Pons (tissue), 1 donor: ENCODE measurements around the gene TAAR2.
A peak's percentile ranks its signal among the peaks of the same experiment; 100 is the strongest.
"Not testable (repeated sequence)": the region's sequence is repeated elsewhere in the genome, so short reads cannot be mapped to it uniquely, and the experiment has no call there.

Experiments used
- DNase-seq: peaks from one replicate; pipeline ENCODE4 v3.0.0-alpha.2; 2016; ENCODE audit warnings: low spot score

The TAAR2 gene

DNA sequence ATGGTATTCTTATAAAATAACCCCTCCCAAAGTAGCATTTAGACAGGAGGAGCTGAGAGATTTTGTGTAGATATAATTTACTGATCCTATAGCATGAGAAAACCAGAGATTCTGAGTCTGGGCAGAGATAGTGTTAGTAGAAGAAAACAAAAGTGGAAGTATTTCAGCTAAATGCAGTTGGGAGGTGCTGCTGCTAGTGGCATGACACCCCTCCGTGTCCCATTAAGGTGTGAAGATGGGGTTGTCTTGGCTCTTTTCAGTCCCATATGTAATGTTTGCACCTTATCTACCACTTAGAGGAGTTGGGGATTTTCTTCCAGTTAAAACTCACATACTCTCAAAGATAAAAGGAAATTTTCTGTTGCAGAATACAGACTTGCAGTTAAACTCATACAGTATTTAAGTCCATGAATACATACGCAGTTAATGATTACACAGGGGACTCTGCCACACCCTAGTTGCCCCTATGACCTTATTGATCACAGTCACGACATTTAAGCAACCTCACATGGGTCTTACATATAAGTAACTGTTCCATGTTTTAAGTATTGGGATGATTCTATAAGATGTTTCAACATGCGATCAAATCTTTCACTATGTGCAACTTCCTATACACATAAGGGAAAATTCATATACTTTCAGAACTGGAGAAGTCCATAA is 11.5 kb downstream of the TAAR2 start:
- no peak for DNase-seq

DNA sequence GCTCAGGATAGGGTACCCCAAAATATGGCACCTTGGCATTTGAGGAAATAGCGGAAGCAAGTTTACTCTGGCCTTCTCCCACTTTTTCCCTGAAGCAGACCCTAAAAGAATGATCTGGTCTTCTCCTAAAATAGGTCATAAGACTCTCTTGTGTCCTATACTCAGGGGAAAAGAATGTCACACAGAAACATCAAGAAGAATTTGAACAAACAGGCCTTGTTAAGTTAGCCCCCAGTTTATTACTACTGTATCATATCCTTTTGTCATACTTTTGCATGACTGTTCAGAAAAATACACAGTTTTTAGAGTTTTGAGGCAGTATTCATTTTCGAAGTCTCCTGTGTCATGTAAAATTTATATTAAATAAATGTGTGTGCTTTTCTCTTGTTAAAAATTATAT is 12.5 kb downstream of the TAAR2 start:
- no peak for DNase-seq

DNA sequence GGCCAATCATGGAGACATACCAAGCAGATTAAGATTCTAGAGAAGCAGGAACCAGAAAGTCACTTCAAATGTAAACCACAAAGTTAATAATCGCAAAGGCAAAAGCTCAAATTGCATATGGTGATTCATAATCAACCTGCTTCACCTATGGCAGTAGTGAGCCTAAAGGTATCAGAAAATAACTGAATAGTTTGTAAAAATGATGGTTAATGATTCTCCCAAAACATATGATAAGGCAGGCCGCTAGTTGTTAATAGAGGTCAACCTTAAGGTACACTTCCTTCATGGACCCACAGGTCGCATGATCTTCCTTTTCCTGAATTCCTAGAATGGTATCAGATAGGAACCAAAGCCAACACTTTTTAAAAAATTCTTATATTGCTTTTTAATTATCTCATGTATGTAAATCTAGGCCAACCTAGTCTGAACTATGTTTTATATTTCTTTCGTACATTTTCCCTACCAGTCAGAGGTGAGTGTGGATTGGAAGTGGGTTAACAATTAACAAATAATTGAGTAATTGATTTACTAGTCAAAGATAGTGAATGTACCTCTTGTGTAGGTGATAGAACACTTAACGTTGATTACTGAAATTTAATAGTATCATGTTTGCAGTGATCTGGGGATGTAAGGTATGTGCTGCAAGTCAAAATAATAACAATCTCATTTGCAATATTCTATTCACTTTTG is 16.4 kb downstream of the TAAR2 start:
- DNase-seq = no peak

DNA sequence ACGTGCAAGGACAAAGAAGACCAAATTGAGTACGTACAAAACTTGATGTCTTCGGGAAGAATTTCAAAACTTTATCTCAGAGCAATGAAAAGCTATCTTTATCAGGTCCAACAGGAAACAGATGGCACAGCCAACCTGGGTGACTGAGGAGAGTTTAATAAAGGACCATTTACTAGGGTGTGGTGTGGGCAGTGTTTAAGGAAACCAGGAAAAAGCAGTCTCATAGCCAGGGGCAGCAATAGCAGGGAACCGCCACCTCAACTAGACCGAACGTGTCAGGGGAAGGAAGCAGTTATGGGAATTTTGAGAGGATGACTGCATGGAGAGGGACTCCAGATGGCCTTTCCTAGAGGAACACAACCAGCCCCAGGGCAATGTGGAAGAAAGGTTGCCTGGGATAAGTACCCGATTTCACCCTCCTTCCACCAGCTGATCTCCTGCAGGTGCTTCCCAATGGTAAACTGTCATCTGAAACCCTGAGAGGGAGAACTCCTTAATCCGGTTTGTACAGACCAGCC is 19.4 kb downstream of the TAAR2 start:
- DNase-seq = no peak

DNA sequence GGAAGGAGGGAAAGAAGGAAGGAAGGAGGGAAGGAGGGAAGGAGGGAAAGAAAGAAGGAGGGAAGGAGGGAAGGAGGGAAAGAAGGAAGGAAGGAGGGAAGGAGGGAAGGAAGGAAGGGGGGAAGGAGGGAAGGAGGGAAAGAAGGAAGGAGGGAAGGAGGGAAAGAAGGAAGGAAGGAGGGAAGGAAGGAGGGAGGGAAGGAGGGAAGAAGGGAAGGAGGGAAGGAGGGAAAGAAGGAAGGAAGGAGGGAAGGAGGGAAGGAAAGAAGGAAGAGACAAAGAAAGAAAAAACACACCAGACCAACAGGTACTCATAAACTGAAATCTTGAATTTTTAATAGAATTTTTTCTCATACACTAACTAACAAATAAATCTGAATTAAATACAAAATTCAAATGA is 23.2 kb downstream of the TAAR2 start:
- not testable (repeated sequence) for DNase-seq

DNA sequence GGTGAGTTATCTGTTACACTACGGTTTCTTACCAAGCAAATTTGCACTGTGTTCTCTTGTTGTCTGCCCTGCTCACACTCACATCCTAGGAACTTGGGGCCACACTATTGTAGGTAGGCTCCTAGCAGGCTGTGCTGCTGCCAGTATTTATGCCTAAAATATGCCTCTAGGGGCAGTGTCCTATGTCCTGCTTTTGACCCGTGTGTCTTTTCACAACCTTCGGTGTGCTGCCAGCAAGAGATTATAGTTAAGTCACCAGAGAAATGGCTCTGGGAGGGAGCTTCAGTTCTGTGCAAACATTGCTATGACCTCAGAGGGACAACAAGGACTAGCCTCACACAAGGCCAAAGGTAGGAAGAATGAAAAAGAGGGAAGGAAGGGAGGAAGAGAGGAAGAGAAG is 25.6 kb downstream of the TAAR2 start:
- no peak for DNase-seq

DNA sequence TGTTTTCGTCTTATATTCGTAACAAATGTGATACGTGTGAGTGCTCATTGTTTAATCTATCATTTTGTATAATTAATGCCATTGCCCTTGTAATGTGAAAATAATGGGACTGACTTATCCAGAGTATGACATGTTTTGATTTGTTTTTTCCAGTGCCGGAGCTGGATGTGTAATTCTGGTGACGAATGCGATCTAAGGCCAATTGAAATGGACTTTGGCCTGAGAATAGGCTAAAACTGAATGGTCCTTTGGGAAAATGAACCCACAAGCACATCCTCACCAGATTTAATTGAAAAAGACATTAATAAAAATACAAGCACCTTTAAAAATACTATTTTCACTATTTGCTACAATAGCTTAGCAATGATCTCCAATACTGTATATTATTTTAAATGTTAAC is 27.9 kb downstream of the TAAR2 start:
- no peak for DNase-seq

DNA sequence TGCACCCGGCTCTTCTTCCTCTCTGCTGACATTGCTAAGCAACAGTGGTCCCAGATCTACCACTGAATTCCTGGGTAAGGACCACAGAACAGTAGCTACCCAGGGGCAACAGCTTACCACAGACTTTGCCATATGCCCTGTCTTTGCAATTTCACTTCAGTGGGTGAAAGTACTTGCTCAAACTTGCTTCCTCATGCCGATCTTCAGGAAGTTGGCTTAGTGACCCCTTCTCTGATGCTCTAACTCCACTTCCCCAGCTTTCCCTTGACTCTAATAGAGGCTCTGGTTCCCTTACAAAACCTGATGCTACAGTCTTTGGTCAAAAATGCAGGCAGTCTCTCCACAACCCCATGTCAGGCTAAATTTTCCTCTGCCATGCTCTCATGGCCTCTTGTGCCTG is 31.2 kb downstream of the TAAR2 start:
- no peak for DNase-seq

DNA sequence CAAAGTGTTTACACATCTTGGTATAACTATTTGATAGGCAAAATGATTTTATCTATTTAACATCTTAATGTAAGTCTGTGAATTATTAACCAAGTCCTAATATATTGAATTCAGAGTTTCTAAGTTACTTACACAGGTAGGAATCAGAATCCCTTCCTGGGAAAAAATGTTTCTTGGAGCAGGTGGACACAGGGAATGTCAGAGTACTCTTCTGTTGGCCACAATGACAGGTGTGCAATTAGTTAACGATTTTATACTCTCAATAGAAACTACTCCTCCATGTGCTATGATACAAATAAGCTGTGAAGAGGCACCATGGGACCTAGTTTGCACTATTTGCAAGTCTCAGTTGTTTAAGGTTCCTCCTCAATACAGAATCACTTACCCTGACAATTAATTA is 33.7 kb downstream of the TAAR2 start:
- no peak for DNase-seq

DNA sequence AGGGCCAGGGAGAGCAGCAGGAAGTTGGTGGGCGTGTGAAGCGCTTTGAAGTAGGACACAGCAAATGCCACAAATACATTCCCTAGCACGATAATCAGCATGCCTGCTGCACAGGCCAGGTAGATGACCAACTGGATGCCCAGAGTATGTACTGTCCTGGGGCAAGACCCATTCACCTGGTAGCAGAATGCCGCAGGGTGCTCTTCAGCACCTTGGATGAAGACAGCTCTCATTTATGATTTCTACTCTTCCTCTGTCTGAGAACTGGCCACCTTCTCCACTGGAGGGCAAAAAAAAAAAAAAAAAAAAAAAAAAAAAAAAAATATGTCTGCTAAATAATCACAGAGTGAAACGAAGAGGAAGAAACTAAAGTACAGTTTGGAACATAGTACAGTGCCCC is 34.6 kb downstream of the TAAR2 start, which contains the start of gene TAAR5:
TSS of gene TAAR5 (minus strand) at position 288 of the 400 bp plus-strand sequence. CDS start at position 233, 55 bp downstream.
- DNase-seq = no peak

DNA sequence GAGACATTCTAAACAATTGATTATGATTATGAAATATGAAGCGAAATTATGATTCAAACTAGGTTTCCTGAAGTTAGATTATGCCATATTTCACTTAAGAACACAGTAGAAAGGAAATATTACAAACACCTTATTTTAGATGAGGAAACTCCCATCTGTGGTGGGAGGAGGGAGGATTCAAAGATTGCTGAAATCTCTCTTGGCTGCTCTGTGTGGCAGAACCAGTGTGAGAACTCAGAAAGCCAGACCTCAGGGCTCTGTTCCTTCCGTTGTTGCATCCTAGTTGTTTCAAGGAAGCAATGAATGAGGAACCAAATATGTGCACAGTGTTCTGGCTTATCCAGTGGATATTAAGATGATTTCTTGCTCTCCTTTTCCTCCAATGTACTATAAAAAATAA is 36.7 kb downstream of the TAAR2 start:
- DNase-seq = no peak

DNA sequence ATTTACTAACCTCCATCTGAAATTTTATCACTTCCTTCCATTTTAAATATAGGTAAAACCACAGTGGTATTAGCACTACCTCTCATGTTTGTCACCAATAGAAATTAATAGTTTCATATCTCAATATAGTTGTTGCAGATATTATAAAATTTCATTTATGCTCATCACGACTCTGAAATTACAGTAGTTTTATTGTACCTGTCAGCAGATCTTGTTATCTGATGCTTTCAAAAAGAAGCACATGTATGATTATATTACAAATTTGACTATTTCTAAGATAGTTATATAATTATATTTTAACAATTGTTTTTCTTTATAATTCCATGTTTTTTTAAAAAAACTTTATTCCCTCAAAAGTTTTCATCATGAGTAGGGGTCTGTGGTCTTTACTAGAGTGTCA is 39.4 kb downstream of the TAAR2 start:
- DNase-seq = no peak

DNA sequence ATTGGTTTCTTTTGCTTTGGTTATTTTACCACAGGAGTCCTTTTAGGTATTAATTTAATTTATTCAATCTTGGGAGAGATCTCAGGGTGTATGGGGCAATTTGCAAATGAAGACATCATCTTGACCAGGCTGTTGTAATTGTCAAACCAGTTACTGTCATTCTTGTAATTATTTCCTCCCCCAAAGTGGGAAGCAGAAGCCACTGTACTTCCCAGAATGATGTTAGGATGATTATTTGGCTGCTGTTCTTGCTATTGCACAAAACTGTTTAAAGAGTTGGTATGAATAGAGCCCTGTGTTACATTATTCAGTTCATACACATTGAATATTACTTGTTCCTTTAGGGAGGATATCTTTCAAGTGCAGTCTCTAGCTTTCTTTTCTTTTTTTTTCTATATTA is 52.3 kb downstream of the TAAR2 start:
- no peak for DNase-seq

DNA sequence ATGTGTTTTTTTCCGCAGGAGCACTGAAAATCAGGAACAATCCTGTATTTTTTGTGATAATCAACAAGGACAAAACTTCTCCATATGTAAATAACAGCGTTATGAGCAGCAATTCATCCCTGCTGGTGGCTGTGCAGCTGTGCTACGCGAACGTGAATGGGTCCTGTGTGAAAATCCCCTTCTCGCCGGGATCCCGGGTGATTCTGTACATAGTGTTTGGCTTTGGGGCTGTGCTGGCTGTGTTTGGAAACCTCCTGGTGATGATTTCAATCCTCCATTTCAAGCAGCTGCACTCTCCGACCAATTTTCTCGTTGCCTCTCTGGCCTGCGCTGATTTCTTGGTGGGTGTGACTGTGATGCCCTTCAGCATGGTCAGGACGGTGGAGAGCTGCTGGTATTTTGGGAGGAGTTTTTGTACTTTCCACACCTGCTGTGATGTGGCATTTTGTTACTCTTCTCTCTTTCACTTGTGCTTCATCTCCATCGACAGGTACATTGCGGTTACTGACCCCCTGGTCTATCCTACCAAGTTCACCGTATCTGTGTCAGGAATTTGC is 53.8 kb downstream of the TAAR2 start, which contains the start of gene TAAR6:
TSS of gene TAAR6 (plus strand) at position 102 of the 557 bp plus-strand sequence. CDS start at position 102, 0 bp downstream.
- DNase-seq = peak; percentile 74

DNA sequence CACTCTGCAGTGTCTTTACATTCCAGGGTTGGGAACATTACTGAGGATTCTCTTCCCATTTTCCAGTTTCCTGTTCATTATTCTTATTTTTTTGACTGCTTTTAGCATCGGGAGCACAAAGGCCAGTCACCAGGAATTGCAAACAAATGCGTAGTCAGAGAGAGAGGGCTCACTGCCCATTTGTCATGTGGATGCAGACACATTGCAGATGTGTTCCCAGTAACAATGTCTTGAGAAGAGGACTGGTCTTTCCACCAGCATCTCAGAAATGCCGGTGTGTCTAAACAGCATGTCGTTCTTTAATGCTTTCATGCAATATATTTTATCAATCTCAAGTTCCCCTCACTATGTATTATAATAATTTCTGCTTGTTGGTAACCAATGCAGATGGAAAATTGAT is 54.9 kb downstream of the TAAR2 start:
- DNase-seq = peak; percentile 95

DNA sequence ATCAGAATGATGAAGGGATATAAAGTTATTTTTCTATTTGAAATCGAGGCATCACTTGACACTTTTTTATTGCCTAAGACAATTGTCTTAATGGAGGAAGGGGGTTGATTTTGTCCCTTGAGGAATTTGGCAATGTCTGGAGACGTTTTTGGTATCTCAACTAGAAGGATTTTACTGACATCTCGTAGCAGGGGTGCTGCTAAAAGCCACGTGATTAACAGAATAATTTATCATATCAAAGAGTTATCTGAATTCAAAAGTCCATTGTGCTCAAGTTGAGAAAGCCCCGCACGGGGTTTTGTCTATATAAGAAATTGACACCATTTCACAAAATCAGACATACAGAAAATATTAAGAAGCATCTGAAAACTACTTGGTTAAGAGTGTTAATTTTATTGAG is 55.5 kb downstream of the TAAR2 start:
- no peak for DNase-seq

DNA sequence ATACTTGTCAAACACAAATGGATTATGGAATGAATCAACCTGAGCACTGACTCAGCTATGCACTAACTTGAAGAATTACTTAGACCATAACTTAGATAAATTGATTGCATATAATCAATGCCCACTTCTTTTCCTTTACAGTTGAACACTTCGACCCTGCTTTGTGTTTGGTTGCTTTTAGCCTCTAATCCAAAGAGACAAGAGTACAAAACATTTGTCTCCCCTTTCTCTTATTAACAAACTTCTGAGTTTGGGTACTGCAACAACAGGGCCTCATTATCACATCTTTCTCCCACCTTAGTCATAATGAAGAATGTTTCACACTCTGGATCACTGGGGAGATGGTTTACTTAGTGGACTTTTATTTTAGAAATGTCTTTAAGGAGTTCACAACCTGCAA is 56.5 kb downstream of the TAAR2 start:
- DNase-seq = no peak
